Adipocyte (in vitro differentiated cells): ENCODE data around the gene PANK2.
"Not testable (repeated sequence)": the region's sequence is repeated elsewhere in the genome, so short reads cannot be mapped to it uniquely, and the experiment has no call there.

Experiments
- DNase-seq: peaks from one replicate; pipeline ENCODE4 v3.0.0-alpha.2; 2015; ENCODE audit warnings: low read depth
- H3K27me3 ChIP-seq: replicated peaks from 2 replicates; pipeline ENCODE4 v1.7.0; 2013; ENCODE audit warnings: mild to moderate bottlenecking, low read length, moderate library complexity; ENCODE audit not compliant: control insufficient read depth, insufficient read depth
- H3K36me3 ChIP-seq: 2 replicates; pipeline ENCODE4 v1.7.0; 2013; ENCODE audit warnings: low read length, mild to moderate bottlenecking, moderate library complexity; ENCODE audit not compliant: control insufficient read depth, insufficient read depth, severe bottlenecking
- H3K4me1 ChIP-seq: 2 replicates; pipeline ENCODE4 v1.7.0; 2013; ENCODE audit warnings: mild to moderate bottlenecking, low read length, moderate library complexity; ENCODE audit not compliant: control insufficient read depth, insufficient read depth
- H3K4me3 ChIP-seq: 2 replicates; pipeline ENCODE4 v1.7.0; 2013; ENCODE audit warnings: mild to moderate bottlenecking, low read length, moderate library complexity
- H3K9ac ChIP-seq: 2 replicates; pipeline ENCODE4 v1.7.0; 2013; ENCODE audit warnings: mild to moderate bottlenecking, low read length, moderate library complexity
- H3K9me3 ChIP-seq: 2 replicates; pipeline ENCODE4 v1.7.0; 2013; ENCODE audit warnings: mild to moderate bottlenecking, low read length, moderate library complexity; ENCODE audit not compliant: control insufficient read depth

Gene PANK2

GRCh38 chr20:3888622-3889488, at the start of gene PANK2:
Gene PANK2 (plus strand): TSS chr20:3889387.
- peak; percentile 100 for DNase-seq
- peak within 1 kb of the TSS; percentile 85 for H3K4me3 ChIP-seq
- peak within 1 kb of the TSS; percentile 94 for H3K9ac ChIP-seq
- peaks cover 37% of the 10 kb centered on the region for H3K4me1 ChIP-seq
- no peaks in the 10 kb centered on the region for H3K27me3 ChIP-seq
- no peaks in the 10 kb centered on the region for H3K9me3 ChIP-seq
- H3K36me3 ChIP-seq = no peaks in the 10 kb centered on the region

- DNase-seq = peak; percentile 33
- H3K27me3 ChIP-seq, H3K36me3 ChIP-seq, H3K9me3 ChIP-seq, H3K9ac ChIP-seq, H3K4me3 ChIP-seq: not testable (repeated sequence)
- H3K4me1 ChIP-seq = peaks cover 11% of the 10 kb centered on the region
Measured at GRCh38 chr20:3840201-3840600, 49.0 kb upstream of the PANK2 start.

GRCh38 chr20:3842348-3842930, 46.7 kb upstream of the PANK2 start:
- Histone ChIP-seq H3K9me3 (no peaks in the 10 kb centered on the region), H3K4me3 (no peak overlapping the region), H3K27me3 (no peaks in the 10 kb centered on the region), H3K4me1 (peaks cover 17% of the 10 kb centered on the region), H3K36me3 (no peaks in the 10 kb centered on the region), H3K9ac (no peak overlapping the region)
- no peak for DNase-seq

- Histone ChIP-seq H3K9ac (peak overlapping the region; percentile 20), H3K9me3 (no peaks in the 10 kb centered on the region), H3K36me3 (no peaks in the 10 kb centered on the region), H3K4me3 (no peak overlapping the region), H3K27me3 (no peaks in the 10 kb centered on the region), H3K4me1 (peaks cover 28% of the 10 kb centered on the region)
- peak; percentile 64 for DNase-seq
Measured at GRCh38 chr20:3843490-3843889, 45.7 kb upstream of the PANK2 start.

GRCh38 chr20:3843990-3844619, 45.1 kb upstream of the PANK2 start:
- peaks cover 29% of the 10 kb centered on the region for H3K4me1 ChIP-seq
- H3K36me3 ChIP-seq, H3K27me3 ChIP-seq, H3K4me3 ChIP-seq, H3K9me3 ChIP-seq, H3K9ac ChIP-seq, DNase-seq: not testable (repeated sequence)

GRCh38 chr20:3846378-3846739, 42.8 kb upstream of the PANK2 start:
- peak overlapping the region; percentile 100 for H3K9ac ChIP-seq
- H3K9me3 ChIP-seq = no peaks in the 10 kb centered on the region
- peaks cover 29% of the 10 kb centered on the region for H3K4me1 ChIP-seq
- H3K27me3 ChIP-seq = no peaks in the 10 kb centered on the region
- no peaks in the 10 kb centered on the region for H3K36me3 ChIP-seq
- DNase-seq = no peak
- peak overlapping the region; percentile 98 for H3K4me3 ChIP-seq

- H3K36me3 ChIP-seq = no peaks in the 10 kb centered on the region
- H3K9me3 ChIP-seq = no peaks in the 10 kb centered on the region
- peaks cover 29% of the 10 kb centered on the region for H3K4me1 ChIP-seq
- H3K27me3 ChIP-seq = no peaks in the 10 kb centered on the region
- DNase-seq = peak; percentile 95
- peak within 1 kb of the TSS; percentile 98 for H3K4me3 ChIP-seq
- peak within 1 kb of the TSS; percentile 100 for H3K9ac ChIP-seq
Measured at GRCh38 chr20:3846740-3847428, 42.3 kb upstream of the PANK2 start, which contains the start of gene MAVS. Gene MAVS (plus strand): TSS chr20:3846834. CDS start chr20:3854625, 7,791 bp downstream.

GRCh38 chr20:3847429-3847940, 41.7 kb upstream of the PANK2 start:
- Histone ChIP-seq H3K36me3 (no peaks in the 10 kb centered on the region), H3K4me3 (peak overlapping the region; percentile 98), H3K4me1 (peaks cover 29% of the 10 kb centered on the region), H3K9ac (peak overlapping the region; percentile 100), H3K9me3 (no peaks in the 10 kb centered on the region), H3K27me3 (no peaks in the 10 kb centered on the region)
- DNase-seq = no peak

GRCh38 chr20:3848565-3848964, 40.6 kb upstream of the PANK2 start:
- H3K4me3 ChIP-seq = no peak overlapping the region
- H3K4me1 ChIP-seq = peaks cover 19% of the 10 kb centered on the region
- no peaks in the 10 kb centered on the region for H3K27me3 ChIP-seq
- no peaks in the 10 kb centered on the region for H3K36me3 ChIP-seq
- DNase-seq = no peak
- peak overlapping the region; percentile 25 for H3K9ac ChIP-seq
- H3K9me3 ChIP-seq = no peaks in the 10 kb centered on the region

GRCh38 chr20:3854462-3854871, 34.7 kb upstream of the PANK2 start:
- Histone ChIP-seq H3K9ac (peak overlapping the region; percentile 41), H3K4me3 (no peak overlapping the region), H3K27me3 (no peaks in the 10 kb centered on the region), H3K9me3 (no peaks in the 10 kb centered on the region), H3K4me1 (peaks cover 7% of the 10 kb centered on the region), H3K36me3 (peaks cover 39% of the 10 kb centered on the region)
- DNase-seq = no peak

GRCh38 chr20:3857405-3857804, 31.8 kb upstream of the PANK2 start:
- no peaks in the 10 kb centered on the region for H3K27me3 ChIP-seq
- H3K36me3 ChIP-seq = peaks cover 65% of the 10 kb centered on the region
- no peaks in the 10 kb centered on the region for H3K9me3 ChIP-seq
- H3K4me3 ChIP-seq = no peak overlapping the region
- DNase-seq = no peak
- peaks cover 7% of the 10 kb centered on the region for H3K4me1 ChIP-seq
- no peak overlapping the region for H3K9ac ChIP-seq
